ENCODE data around the gene EHMT2. TPM values are rescaled to one million over a fixed set of nuclear protein-coding genes. Genes with fewer than 3 reads are reported as not detected.

The EHMT2 gene
- total and polyA plus RNA-seq, 2 of the 13 experiments (the other 11 are each of a cell fraction or from before 2014, with no cell fraction given) = 55.2 to 69.2 TPM

DNA sequence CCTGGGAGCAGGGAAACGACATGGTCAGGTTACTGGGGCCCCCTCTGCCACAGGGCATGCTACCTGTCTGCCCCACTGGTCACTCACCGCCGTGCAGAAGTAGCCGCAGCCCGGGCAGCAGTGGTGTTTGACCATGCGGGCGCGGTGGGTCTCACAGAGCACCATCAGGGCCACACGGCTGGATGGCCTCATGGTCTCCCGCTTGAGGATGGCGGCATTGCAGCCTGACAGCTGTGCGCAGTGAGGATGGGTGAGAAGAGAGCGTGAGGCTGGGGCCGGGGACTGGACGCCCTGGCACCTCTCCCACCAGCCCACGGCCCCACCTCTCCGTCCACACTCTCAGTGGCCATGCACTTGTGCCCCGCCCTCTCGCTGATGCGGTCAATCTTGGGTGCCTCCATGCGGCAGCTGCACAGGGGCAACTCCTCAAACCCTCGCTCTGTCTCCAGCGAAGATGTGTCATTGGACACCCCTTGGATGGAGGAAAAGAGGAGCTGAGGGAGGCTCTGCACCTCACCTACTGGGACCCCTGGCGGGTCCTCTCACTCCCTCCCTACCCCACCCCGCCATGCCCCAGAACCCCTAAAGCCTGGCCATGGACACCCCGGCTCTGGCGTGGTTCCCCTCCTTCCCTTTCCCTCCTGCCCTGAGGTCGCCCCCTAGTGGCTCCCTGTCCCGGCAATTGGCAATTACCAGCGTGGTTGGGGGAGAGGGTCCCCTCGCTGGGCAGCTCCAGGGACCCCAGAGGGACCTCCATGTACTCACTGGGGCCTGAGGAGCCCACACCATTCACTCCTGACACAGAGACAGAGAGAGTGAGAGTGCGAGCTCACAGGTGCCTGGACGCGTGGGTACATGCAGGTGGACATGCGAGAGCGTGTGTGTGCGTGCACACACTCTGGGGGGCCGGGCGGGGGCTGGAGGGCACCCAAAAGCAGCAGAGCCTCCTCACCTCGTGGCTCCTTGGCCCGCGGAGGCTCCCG lies 8.9 kb downstream of the EHMT2 start (continued):
- no peak for TF ChIP-seq NFE2L2 (IDR thresholded peaks at IDR 0.05; ENCODE audit: low read length)
- TF ChIP-seq ZNF143 (CRISPR knock-in tag; IDR thresholded peaks at IDR 0.05) = 0 out of 2 replicates have a peak, but pooled peaks have one; percentile 24
- TF ChIP-seq, protein P1, sequence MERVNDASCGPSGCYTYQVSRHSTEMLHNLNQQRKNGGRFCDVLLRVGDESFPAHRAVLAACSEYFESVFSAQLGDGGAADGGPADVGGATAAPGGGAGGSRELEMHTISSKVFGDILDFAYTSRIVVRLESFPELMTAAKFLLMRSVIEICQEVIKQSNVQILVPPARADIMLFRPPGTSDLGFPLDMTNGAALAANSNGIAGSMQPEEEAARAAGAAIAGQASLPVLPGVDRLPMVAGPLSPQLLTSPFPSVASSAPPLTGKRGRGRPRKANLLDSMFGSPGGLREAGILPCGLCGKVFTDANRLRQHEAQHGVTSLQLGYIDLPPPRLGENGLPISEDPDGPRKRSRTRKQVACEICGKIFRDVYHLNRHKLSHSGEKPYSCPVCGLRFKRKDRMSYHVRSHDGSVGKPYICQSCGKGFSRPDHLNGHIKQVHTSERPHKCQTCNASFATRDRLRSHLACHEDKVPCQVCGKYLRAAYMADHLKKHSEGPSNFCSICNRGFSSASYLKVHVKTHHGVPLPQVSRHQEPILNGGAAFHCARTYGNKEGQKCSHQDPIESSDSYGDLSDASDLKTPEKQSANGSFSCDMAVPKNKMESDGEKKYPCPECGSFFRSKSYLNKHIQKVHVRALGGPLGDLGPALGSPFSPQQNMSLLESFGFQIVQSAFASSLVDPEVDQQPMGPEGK (CRISPR knock-in tag; IDR thresholded peaks at IDR 0.05) = peak; percentile 50; the same call in 1 of the 2 replicates
- TF ChIP-seq, protein P2, sequence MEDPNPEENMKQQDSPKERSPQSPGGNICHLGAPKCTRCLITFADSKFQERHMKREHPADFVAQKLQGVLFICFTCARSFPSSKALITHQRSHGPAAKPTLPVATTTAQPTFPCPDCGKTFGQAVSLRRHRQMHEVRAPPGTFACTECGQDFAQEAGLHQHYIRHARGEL (CRISPR knock-in tag; IDR thresholded peaks at IDR 0.05) = 0 out of 2 replicates have a peak, but pooled peaks have one; percentile 13
- TF ChIP-seq, protein P3, sequence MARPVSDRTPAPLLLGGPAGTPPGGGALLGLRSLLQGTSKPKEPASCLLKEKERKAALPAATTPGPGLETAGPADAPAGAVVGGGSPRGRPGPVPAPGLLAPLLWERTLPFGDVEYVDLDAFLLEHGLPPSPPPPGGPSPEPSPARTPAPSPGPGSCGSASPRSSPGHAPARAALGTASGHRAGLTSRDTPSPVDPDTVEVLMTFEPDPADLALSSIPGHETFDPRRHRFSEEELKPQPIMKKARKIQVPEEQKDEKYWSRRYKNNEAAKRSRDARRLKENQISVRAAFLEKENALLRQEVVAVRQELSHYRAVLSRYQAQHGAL (CRISPR knock-in tag; IDR thresholded peaks at IDR 0.05; ENCODE audit: not compliant biosample characterization) = no peak
- no peak for TF ChIP-seq KAT7 (CRISPR knock-in tag; IDR thresholded peaks at IDR 0.05; ENCODE audit: borderline replicate concordance)
- TF ChIP-seq ZNF572 (CRISPR knock-in tag; IDR thresholded peaks at IDR 0.05) = no peak
- no peak for TF ChIP-seq GFI1 (CRISPR knock-in tag; IDR thresholded peaks at IDR 0.05; ENCODE audit: borderline replicate concordance)
- no peak for TF ChIP-seq NFE2L1 (CRISPR knock-in tag; IDR thresholded peaks at IDR 0.05; ENCODE audit: borderline replicate concordance)
- TF ChIP-seq, protein P4, sequence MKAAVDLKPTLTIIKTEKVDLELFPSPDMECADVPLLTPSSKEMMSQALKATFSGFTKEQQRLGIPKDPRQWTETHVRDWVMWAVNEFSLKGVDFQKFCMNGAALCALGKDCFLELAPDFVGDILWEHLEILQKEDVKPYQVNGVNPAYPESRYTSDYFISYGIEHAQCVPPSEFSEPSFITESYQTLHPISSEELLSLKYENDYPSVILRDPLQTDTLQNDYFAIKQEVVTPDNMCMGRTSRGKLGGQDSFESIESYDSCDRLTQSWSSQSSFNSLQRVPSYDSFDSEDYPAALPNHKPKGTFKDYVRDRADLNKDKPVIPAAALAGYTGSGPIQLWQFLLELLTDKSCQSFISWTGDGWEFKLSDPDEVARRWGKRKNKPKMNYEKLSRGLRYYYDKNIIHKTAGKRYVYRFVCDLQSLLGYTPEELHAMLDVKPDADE (CRISPR knock-in tag; IDR thresholded peaks at IDR 0.05) = no peak
- TF ChIP-seq KDM2A (CRISPR knock-in tag; IDR thresholded peaks at IDR 0.05; ENCODE audit: borderline replicate concordance, low read depth) = 0 out of 2 replicates have a peak, but pooled peaks have one; percentile 27
- TF ChIP-seq TMF1 (CRISPR knock-in tag; IDR thresholded peaks at IDR 0.05; ENCODE audit: low read depth) = no peak
- TF ChIP-seq, protein P5, sequence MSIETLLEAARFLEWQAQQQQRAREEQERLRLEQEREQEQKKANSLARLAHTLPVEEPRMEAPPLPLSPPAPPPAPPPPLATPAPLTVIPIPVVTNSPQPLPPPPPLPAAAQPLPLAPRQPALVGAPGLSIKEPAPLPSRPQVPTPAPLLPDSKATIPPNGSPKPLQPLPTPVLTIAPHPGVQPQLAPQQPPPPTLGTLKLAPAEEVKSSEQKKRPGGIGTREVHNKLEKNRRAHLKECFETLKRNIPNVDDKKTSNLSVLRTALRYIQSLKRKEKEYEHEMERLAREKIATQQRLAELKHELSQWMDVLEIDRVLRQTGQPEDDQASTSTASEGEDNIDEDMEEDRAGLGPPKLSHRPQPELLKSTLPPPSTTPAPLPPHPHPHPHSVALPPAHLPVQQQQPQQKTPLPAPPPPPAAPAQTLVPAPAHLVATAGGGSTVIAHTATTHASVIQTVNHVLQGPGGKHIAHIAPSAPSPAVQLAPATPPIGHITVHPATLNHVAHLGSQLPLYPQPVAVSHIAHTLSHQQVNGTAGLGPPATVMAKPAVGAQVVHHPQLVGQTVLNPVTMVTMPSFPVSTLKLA (IDR thresholded peaks at IDR 0.05) = no peak
- TF ChIP-seq, protein P6, sequence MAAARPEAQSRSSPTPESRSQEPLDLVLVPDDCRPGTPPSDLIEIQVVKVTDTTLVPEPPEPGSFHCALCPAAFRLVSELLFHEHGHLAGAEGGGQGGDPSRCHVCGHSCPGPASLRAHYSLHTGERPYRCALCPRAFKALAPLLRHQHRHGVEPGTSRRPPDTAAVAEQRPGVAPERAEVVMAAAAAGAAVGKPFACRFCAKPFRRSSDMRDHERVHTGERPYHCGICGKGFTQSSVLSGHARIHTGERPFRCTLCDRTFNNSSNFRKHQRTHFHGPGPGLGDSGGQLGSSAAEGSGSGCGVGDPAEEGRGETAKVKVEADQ (CRISPR knock-in tag; IDR thresholded peaks at IDR 0.05; ENCODE audit: borderline replicate concordance) = no peak
- TF ChIP-seq MYNN (CRISPR knock-in tag; IDR thresholded peaks at IDR 0.05; ENCODE audit: low read depth) = no peak
- no peak for TF ChIP-seq FOXK2 (IDR thresholded peaks at IDR 0.05)
- no peak for TF ChIP-seq HOXD1 (CRISPR knock-in tag; IDR thresholded peaks at IDR 0.05)
- TF ChIP-seq ZNF83 (CRISPR knock-in tag; IDR thresholded peaks at IDR 0.05; ENCODE audit: borderline replicate concordance) = no peak
- TF ChIP-seq, protein P7, sequence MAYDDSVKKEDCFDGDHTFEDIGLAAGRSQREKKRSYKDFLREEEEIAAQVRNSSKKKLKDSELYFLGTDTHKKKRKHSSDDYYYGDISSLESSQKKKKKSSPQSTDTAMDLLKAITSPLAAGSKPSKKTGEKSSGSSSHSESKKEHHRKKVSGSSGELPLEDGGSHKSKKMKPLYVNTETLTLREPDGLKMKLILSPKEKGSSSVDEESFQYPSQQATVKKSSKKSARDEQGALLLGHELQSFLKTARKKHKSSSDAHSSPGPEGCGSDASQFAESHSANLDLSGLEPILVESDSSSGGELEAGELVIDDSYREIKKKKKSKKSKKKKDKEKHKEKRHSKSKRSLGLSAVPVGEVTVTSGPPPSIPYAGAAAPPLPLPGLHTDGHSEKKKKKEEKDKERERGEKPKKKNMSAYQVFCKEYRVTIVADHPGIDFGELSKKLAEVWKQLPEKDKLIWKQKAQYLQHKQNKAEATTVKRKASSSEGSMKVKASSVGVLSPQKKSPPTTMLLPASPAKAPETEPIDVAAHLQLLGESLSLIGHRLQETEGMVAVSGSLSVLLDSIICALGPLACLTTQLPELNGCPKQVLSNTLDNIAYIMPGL (CRISPR knock-in tag; IDR thresholded peaks at IDR 0.05; ENCODE audit: borderline replicate concordance in 1 of 2, low read depth in 1 of 2) = no peak

Measured in HepG2 (cell line).